T-helper 2 cell treated with Interferon-gamma antibody and Interleukin-4, amounts not matched to agents 100 ng/mL and 5 ng/mL, for 36 hours (primary cell): ENCODE measurements around the gene ERCC2. TPM values are rescaled to one million over a fixed set of nuclear protein-coding genes. Genes with fewer than 3 reads are reported as not detected.

Source experiments
- intact Hi-C: fragments of 100-400 bp; cut with micrococcal nuclease; formaldehyde crosslinking; loops from one replicate; pipeline ENCODE4 v1.15.1; 2023
- total RNA-seq: library from RNA; stranded (reverse); gene quantifications from 2 replicates; pipeline ENCODE4 v1.2.3, GENCODE V29; 2022

Gene ERCC2
- total RNA-seq, 1 donor from 2014 or later, result 24.0 TPM

- intact Hi-C loops, result no loop called here
Measured at GRCh38 chr19:45356760-45357444, 13.5 kb downstream of the ERCC2 start.

- intact Hi-C loops, result no loop called here
Measured at GRCh38 chr19:45355910-45356309, 14.5 kb downstream of the ERCC2 start.

- intact Hi-C loops, result no loop called here
Measured at GRCh38 chr19:45355402-45355801, 15.0 kb downstream of the ERCC2 start.

- intact Hi-C loops, result no loop called here
Measured at GRCh38 chr19:45354241-45354842, 16.0 kb downstream of the ERCC2 start.

GRCh38 chr19:45352914-45353796 is 17.2 kb downstream of the ERCC2 start:
- intact Hi-C loops, result no loop called here

GRCh38 chr19:45352471-45352870 is 17.9 kb downstream of the ERCC2 start:
- intact Hi-C loops, result no loop called here

- intact Hi-C loops, result no loop called here
Measured at GRCh38 chr19:45352062-45352461, 18.3 kb downstream of the ERCC2 start.

- intact Hi-C loops, result no loop called here
Measured at GRCh38 chr19:45351401-45351952, 18.9 kb downstream of the ERCC2 start.

GRCh38 chr19:45350477-45351058 is 19.8 kb downstream of the ERCC2 start:
- intact Hi-C loops, result no loop called here

GRCh38 chr19:45349430-45349941 is 20.9 kb downstream of the ERCC2 start:
- intact Hi-C loops, result no loop called here

- intact Hi-C loops, result no loop called here
Measured at GRCh38 chr19:45349126-45349415, 21.3 kb downstream of the ERCC2 start.

- intact Hi-C loops, result no loop called here
Measured at GRCh38 chr19:45348367-45349125, 21.8 kb downstream of the ERCC2 start.

- intact Hi-C loops, result no loop called here
Measured at GRCh38 chr19:45347570-45348366, 22.6 kb downstream of the ERCC2 start.

GRCh38 chr19:45346449-45346848 is 23.9 kb downstream of the ERCC2 start:
- intact Hi-C loops, result no loop called here

GRCh38 chr19:45345506-45345860 is 24.9 kb downstream of the ERCC2 start:
- intact Hi-C loops, result no loop called here

GRCh38 chr19:45344621-45345505 is 25.5 kb downstream of the ERCC2 start:
- intact Hi-C loops, result no loop called here

- intact Hi-C loops, result no loop called here
Measured at GRCh38 chr19:45342911-45343310, 27.5 kb downstream of the ERCC2 start.

- intact Hi-C loops, result no loop called here
Measured at GRCh38 chr19:45340899-45341453, 29.4 kb downstream of the ERCC2 start.
